NCI-H748 (cell line): ENCODE results near the gene COLEC11.

ENCODE experiments used
- DNase-seq: peaks from one replicate; lab custom pipeline; 2025; ENCODE audit not compliant: unreplicated experiment; lab: John Stamatoyannopoulos, UW

Gene COLEC11

DNA sequence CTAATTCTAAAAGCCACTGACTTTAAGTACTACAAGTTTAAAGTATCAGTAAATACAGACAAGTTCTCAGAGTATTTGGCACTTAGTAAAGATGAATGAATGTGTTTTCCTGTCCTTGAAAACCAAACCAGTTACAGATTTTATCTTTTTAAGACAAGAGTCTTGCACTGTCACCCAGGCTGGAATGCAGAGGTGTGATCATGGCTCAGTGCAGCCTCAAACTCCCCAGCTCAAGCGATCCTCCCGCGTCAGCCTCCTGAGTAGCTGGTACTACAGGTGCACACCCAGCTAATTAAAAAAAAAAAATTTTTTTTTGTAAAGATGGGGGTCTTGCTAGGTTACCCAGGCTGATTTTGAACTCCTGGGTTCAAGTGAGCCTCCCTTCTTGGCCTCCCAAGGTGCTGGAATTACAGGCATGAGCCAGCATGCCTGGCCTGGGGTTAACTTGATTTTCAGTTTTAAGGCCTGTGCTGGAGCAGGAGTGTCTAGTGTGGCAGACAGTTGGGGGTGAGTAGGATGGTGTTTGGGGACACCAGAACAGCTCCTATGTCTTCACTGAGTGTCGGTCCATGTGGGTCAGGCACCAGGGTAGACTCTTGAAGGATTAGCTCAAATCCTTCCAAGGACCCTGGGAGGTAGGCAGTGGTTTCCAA lies 10.2 kb upstream of the COLEC11 start:
- no peak for DNase-seq

GRCh38 chr2:3585261-3586109 lies 9.4 kb upstream of the COLEC11 start:
- DNase-seq, result peak; percentile 59

GRCh38 chr2:3586220-3586619 lies 8.7 kb upstream of the COLEC11 start:
- no peak for DNase-seq

- DNase-seq, result no peak
Measured at GRCh38 chr2:3587021-3587420, 7.9 kb upstream of the COLEC11 start.

- no peak for DNase-seq
Measured at GRCh38 chr2:3587432-3587831, 7.5 kb upstream of the COLEC11 start.

GRCh38 chr2:3588084-3588483 lies 6.8 kb upstream of the COLEC11 start:
- no peak for DNase-seq

- DNase-seq, result no peak
Measured at GRCh38 chr2:3589086-3589485, 5.8 kb upstream of the COLEC11 start.

GRCh38 chr2:3595404-3595803 lies 492 bp downstream of the COLEC11 start:
- no peak for DNase-seq

DNA sequence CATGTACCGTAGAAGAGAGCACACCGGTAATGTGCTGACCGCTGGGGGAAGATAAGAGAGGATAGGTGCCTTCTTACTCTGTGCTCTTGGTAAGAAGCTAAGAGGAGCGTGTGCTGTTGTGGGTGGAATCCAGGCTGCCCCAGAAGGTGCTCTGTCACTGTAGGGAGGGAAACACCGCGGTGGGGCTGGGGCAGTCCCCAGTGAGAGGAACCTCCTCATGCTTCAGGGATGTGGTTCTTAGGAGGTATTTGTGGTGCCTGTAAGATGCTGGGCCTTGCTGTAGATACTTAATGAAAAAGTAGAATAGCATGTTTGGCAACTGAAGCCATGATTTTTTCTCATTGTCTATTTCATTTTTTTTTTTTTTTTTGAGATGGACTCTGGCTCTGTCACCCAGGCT lies 1.1 kb downstream of the COLEC11 start:
- no peak for DNase-seq

DNA sequence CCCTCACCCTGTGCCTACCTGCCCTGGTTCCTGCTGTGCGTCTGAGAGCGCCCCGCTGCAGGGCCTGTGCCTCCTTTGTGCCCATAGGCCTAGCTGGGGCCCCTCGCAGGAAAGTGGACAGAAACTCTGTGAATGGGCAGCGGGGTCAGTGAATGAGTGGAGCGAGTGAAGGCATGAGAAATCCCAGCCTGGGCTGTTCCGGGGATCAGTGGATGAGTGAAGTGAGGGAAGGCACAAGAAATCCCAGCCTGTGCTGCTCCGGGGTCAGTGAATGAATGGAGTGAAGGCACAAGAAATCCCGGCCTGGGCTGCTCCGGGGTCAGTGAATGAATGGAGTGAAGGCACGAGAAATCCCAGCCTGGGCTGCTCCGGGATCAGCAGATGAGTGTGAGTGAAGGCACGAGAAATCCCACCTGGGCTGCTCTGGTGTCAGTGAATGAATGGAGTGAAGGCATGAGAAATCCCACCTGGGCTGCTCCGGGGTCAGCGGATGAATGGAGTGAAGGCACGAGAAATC lies 2.0 kb downstream of the COLEC11 start:
- no peak for DNase-seq

DNA sequence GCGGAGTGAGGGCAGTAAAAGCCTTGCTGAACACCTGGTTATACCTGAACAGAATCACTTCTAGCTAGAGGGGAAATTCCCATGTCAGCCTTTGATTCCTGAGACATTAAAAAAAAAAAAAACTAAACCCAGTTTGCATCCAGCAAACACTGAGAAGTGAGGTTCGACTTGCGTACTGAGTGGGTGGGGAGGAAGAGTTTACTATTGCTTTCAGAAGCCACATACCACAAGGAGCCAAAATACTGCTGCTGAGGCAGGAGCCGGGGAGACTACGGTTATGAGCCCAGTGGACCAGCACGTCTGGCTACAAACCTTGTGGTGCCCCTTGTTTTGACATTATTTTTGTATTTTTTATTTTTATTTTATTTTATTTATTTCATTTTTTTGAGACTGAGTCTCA lies 2.7 kb downstream of the COLEC11 start:
- DNase-seq, result no peak

DNA sequence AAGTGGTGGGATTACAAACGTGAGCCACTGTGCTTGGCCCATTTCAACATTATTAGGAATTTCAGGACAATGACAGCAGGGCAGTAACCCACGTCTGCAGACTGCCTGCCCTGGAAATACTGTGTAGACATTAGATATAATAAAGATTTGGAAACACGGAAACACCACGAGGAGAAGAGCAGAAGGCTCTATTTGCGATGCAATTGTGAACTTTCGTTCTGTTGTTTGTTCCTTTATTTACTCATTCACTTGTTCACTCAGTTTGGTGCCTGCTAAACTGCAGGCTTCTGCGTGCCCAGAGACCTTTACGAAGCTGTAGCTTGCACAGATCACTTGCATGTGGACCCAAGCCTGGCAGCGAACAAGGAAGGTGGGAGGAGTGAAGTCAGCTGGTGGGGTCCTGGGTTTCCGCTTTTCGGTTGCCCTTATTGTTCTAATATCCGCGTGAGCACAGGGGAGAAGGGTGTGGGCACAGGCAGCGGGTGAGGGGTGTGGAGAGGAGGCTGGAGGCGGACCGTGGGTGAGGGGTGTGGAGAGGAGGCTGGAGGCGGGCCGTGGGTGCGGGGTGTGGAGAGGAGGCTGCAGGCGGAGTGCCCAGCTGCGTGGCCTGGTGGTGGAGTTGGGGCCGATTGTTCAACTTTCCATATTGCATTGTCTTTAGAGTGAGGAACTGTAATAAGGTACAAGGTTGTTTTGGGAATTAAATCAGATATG lies 3.4 kb downstream of the COLEC11 start:
- peak; percentile 59 for DNase-seq

DNA sequence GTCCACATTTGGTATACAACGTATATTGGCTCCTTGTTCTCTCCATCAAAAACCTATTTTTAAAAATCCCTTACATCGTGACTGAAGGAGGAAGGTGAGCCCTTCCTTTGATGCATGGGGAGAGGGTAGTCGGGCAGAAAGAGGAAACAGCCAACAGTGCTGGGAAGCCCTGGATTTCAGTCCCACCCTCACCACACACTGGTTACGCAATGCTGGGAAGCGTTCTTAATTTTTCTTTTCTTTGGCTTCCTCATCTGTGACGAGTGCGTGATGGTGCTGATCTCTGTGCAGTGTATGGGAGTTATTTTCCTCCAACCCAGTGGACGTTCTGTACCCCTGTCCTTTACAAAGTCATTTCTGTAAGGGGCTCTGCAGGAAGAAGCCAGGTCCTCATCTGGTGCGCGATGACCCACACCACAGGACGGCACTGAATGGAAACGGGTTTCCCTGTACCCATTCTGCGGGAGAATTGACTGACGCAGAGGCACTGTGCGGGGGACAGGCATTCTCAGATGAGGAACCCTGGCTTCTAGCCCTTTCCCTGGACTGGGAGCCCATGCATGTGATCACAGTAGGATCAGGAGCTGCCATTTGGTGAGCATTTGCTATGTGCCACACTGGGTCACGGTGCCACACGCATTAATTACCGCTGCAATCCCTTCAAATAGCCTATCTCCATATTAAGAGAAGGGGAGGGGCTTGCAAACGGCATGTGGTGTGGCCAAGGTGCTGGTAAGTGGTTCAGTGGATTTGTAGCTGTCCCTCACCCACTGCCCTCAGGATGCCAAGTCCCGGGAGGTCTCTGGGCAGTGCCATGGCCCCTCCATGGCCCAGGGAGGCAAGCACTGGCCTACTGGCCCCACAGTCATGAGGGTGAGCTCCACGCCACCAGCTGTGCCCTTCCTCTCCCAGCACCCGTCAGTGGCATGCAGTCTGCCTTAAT lies 4.3 kb downstream of the COLEC11 start:
- no peak for DNase-seq

- DNase-seq, result no peak
Measured at GRCh38 chr2:3600256-3600855, 5.4 kb downstream of the COLEC11 start.

GRCh38 chr2:3601561-3602271 lies 6.8 kb downstream of the COLEC11 start:
- no peak for DNase-seq

DNA sequence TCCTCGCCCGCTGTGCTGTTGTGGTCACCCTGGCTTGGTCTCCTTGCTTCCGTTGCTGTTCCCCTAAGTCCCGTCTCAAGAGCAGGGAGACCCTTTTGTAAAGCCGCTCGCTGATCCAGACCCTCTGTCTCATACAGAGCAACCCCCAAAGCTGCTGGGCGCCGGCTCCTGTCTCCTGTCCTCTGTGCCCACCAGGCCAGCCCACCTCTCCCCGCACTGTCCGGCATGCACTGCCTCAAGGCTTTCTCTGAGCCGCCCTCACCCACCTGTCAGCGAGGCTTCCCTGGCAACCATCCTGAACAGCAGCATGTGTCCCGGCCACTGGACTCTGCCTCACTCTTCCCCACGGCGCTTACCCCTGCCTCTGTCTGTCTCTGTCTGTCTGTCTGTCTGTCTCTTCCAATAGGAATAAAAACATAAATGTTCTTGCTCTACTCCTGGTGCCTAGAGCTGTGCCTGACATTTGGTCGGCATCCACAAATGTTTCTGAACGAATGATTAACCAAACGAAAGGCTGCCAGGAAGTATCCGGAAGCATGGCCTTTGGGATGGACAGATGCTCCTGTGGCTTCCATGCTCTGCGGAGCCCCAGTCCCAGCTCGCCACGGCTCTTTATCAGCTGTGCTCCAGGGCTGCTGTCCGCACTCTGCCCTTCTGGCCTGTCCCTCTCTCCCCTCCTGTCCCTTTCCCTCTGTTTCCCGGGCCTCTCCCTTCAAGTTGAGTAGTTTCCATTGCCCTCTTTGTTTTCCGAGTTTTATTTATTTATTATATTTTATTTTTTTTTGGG lies 7.8 kb downstream of the COLEC11 start:
- no peak for DNase-seq

- no peak for DNase-seq
Measured at GRCh38 chr2:3603536-3604206, 8.8 kb downstream of the COLEC11 start.

DNA sequence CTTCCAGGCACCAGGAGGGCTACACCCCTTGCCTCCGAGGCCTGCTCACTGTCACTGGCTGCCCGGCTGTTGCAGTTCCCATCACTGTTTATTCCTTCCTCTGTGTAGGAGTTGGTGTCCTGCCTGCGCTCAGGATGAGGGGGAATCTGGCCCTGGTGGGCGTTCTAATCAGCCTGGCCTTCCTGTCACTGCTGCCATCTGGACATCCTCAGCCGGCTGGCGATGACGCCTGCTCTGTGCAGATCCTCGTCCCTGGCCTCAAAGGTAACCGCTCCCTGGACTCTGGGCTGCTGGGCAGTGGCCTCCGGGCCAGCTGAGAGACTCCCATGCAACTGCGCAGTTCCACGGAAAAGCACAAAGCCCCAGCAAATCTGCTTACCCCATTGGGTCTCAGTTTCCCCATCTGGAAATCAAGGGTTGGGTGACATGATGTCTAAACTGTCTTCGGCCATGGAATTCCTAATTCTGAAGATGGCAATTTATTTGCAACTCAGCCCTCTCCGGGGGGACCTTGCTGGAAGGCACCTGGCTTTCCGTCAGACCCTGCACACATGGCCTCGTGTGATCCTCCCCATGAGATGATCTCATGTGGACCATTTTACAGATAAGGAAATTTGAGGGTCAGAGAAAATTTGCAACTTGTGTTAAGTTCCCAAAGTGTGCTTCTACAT lies 9.4 kb downstream of the COLEC11 start:
- DNase-seq, result no peak
